Trophoblast cell (in vitro differentiated cells and primary cell): Measurements from ENCODE around the gene KIF25. TPM values are rescaled to one million over a fixed set of nuclear protein-coding genes. Genes with fewer than 3 reads are reported as not detected.

ENCODE experiments used
- DNase-seq, 2 donors: peaks; one replicate each; pipeline ENCODE4 v3.0.0-alpha.2; 2016
- H2AFZ ChIP-seq: 2 replicates; pipeline ENCODE4 v1.6.1; 2013; ENCODE audit warnings: low read length, moderate library complexity, mild to moderate bottlenecking; ENCODE audit not compliant: insufficient read depth, poor library complexity
- H2AK5ac ChIP-seq: 2 replicates; pipeline ENCODE4 v1.6.1; 2013; ENCODE audit warnings: mild to moderate bottlenecking, low read length
- H2BK120ac ChIP-seq: 2 replicates; pipeline ENCODE4 v1.6.1; 2013; ENCODE audit warnings: low read length, mild to moderate bottlenecking, moderate library complexity; ENCODE audit not compliant: insufficient read depth, poor library complexity
- H2BK12ac ChIP-seq: 2 replicates; pipeline ENCODE4 v1.6.1; 2013; ENCODE audit warnings: mild to moderate bottlenecking, low read length, moderate library complexity
- H2BK5ac ChIP-seq: 2 replicates; pipeline ENCODE4 v1.6.1; 2013; ENCODE audit warnings: low read length, low read depth, moderate library complexity, mild to moderate bottlenecking; ENCODE audit not compliant: poor library complexity
- H3K14ac ChIP-seq: 2 replicates; pipeline ENCODE4 v1.6.1; 2013; ENCODE audit warnings: mild to moderate bottlenecking, low read length
- H3K18ac ChIP-seq: 2 replicates; pipeline ENCODE4 v1.6.1; 2013; ENCODE audit warnings: mild to moderate bottlenecking, low read length
- H3K23ac ChIP-seq: 2 replicates; pipeline ENCODE4 v1.6.1; 2013; ENCODE audit warnings: low read length
- H3K27ac ChIP-seq: 2 replicates; pipeline ENCODE4 v1.5.1; 2013; ENCODE audit warnings: low read depth, mild to moderate bottlenecking, inconsistent platforms, low read length, moderate library complexity
- H3K27me3 ChIP-seq: 2 replicates; pipeline ENCODE4 v1.6.1; 2013; ENCODE audit warnings: inconsistent platforms, mild to moderate bottlenecking, low read length, moderate library complexity; ENCODE audit not compliant: insufficient read depth
- H3K36me3 ChIP-seq, 2 experiments: 1 replicate in 1 of 2; 2 replicates in 1 of 2; pipeline ENCODE4 v1.6.1; 2013; ENCODE audit warnings: low read length in 2 of 2, mild to moderate bottlenecking in 2 of 2, moderate library complexity in 1 of 2; ENCODE audit not compliant: insufficient read depth in 2 of 2, control insufficient read depth in 1 of 2
- H3K4ac ChIP-seq: 2 replicates; pipeline ENCODE4 v1.6.1; 2013; ENCODE audit warnings: low read depth, mild to moderate bottlenecking, low read length, moderate library complexity
- H3K4me1 ChIP-seq, 2 experiments: 1 replicate in 1 of 2; 2 replicates in 1 of 2; pipeline ENCODE4 v1.6.1; 2013; ENCODE audit warnings: low read length in 2 of 2, mild to moderate bottlenecking in 2 of 2, moderate library complexity in 1 of 2; ENCODE audit not compliant: insufficient read depth in 2 of 2, control insufficient read depth in 1 of 2
- H3K4me2 ChIP-seq: 2 replicates; pipeline ENCODE4 v1.6.1; 2013; ENCODE audit warnings: inconsistent platforms, mild to moderate bottlenecking, low read length, moderate library complexity
- H3K4me3 ChIP-seq: 2 replicates; pipeline ENCODE4 v1.5.1; 2013; ENCODE audit warnings: mild to moderate bottlenecking, low read depth, low read length, inconsistent platforms
- H3K79me1 ChIP-seq: one replicate; pipeline ENCODE4 v1.6.1; 2013; ENCODE audit warnings: low read length
- H3K79me2 ChIP-seq: 2 replicates; pipeline ENCODE4 v1.6.1; 2013; ENCODE audit warnings: low read length, mild to moderate bottlenecking; ENCODE audit not compliant: control insufficient read depth, insufficient read depth, poor library complexity
- H3K9ac ChIP-seq: 2 replicates; pipeline ENCODE4 v1.6.1; 2013; ENCODE audit warnings: mild to moderate bottlenecking, low read length
- H3K9me3 ChIP-seq: 2 replicates; pipeline ENCODE4 v1.6.1; 2013; ENCODE audit warnings: low read depth, mild to moderate bottlenecking, control low read depth, inconsistent platforms, low read length; ENCODE audit not compliant: insufficient read depth
- H4K12ac ChIP-seq: 2 replicates; pipeline ENCODE4 v1.6.1; 2013; ENCODE audit warnings: low read depth, mild to moderate bottlenecking, low read length, moderate library complexity
- H4K8ac ChIP-seq: 2 replicates; pipeline ENCODE4 v1.6.1; 2013; ENCODE audit warnings: low read depth, mild to moderate bottlenecking, low read length, moderate library complexity
- H4K91ac ChIP-seq: one replicate; pipeline ENCODE4 v1.6.1; 2013; ENCODE audit warnings: low read depth, mild to moderate bottlenecking, low read length, moderate library complexity
- WGBS: extraction: QIAGEN DNeasy Blood & Tissue Kit; methylation state at CpG from one replicate; pipeline ENCODE4 v1.1.7; 2013; ENCODE audit warnings: missing lambda C conversion rate; ENCODE audit not compliant: insufficient read length, insufficient coverage; ENCODE audit errors: extremely low coverage; 5-methylcytosine and 5-hydroxymethylcytosine counted together
- polyA plus RNA-seq: library from polyadenylated mRNA; stranded (reverse); fragments of 200-250 nt; gene quantifications from 2 replicates; pipeline ENCODE4 v1.2.3, GENCODE V29; 2013

The KIF25 gene, protein sequence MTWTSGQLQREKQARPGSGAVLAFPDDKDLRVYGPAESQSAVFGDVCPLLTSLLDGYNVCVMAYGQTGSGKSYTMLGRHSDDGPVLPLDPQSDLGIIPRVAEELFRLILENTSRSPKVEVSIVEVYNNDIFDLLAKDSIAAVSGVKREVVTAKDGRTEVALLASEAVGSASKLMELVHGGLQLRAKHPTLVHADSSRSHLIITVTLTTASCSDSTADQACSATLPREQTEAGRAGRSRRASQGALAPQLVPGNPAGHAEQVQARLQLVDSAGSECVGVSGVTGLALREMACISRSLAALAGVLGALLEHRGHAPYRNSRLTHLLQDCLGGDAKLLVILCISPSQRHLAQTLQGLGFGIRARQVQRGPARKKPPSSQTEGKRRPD
- 0.04 TPM in 1 of 2 replicates, not detected in the other for polyA plus RNA-seq

DNA sequence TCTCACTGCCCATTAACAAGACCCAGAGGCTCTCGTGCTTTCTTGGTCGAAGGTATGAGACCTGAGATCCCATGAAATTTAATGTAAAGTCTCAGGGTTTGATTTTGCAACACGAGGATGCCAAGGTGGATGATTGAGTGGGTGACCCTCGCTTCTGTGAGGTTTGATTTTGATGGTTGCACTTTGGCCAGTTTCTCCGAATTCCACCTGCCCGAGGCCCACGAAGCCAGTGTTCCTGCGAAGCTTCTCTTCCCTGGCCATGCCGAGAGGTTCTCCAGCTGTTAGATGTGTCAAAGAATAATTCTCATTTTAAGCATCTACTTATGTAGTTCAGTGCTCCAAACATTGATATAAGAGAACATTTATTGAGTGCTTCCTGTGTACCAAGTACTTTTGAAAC is at the start of gene KIF25:
KIF25 (plus strand) TSS at position 30 of the 400 bp plus-strand sequence. CDS start 31,915 bp downstream, outside the sequence.
- Histone ChIP-seq H3K14ac (no peak within 1 kb of the TSS), H4K91ac (no peak within 1 kb of the TSS), H3K79me1 (no peaks in the 10 kb centered on the region), H2BK12ac (no peak within 1 kb of the TSS), H3K4me2 (peak within 1 kb of the TSS; percentile 37), H2AK5ac (no peak within 1 kb of the TSS), H3K4me3 (no peak within 1 kb of the TSS), H2BK120ac (no peak within 1 kb of the TSS), H3K18ac (no peak within 1 kb of the TSS), H3K79me2 (no peaks in the 10 kb centered on the region), H4K12ac (no peak within 1 kb of the TSS), H3K36me3 (no peaks in the 10 kb centered on the region), H4K8ac (no peak within 1 kb of the TSS), H3K9me3 (peaks cover 2% of the 10 kb centered on the region), H3K9ac (no peak within 1 kb of the TSS), H3K27ac (no peak within 1 kb of the TSS), H2BK5ac (no peak within 1 kb of the TSS), H3K23ac (no peak within 1 kb of the TSS), H3K4ac (no peak within 1 kb of the TSS), H2AFZ (no peak within 1 kb of the TSS), H3K27me3 (no peaks in the 10 kb centered on the region), H3K4me1 (no peaks in the 10 kb centered on the region)
- no CpG with 5 or more reads among the region's 9 CpGs for WGBS
- no peak for DNase-seq

DNA sequence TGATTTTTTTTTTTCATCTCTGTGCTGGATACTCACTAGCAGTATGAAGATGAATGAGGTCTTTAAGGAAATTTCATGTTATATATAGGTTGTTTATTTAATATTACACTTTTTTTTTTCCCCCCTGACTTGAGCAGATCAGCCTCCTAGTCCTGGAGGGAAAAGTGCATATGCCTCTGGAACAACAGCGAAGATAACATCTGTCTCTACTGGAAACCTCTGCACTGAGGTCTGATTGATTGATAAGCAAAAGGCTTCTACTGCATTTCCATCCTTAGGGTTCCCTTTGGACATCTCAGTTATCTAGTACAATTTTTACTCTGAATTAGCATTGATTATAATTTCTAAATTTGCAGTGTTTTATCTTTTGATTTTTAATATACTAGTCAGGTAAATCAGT is 49.8 kb upstream of the KIF25 start:
- no peak overlapping the region for H3K23ac ChIP-seq
- H3K36me3 ChIP-seq = peaks cover 40 to 56% of the 10 kb centered on the region in 2 experiments
- H3K14ac ChIP-seq = no peak overlapping the region
- no peaks in the 10 kb centered on the region for H3K27me3 ChIP-seq
- peaks cover 8 to 15% of the 10 kb centered on the region in 2 experiments for H3K4me1 ChIP-seq
- H3K4ac ChIP-seq = no peak overlapping the region
- no peak overlapping the region for H3K4me3 ChIP-seq
- H2BK120ac ChIP-seq = no peak overlapping the region
- H2AFZ ChIP-seq = no peak overlapping the region
- peaks cover 2% of the 10 kb centered on the region for H3K79me2 ChIP-seq
- no CpG with 5 or more reads among the region's 1 CpG for WGBS
- H2BK5ac ChIP-seq = no peak overlapping the region
- no peak overlapping the region for H3K4me2 ChIP-seq
- no peak overlapping the region for H4K8ac ChIP-seq
- H4K91ac ChIP-seq = no peak overlapping the region
- H2AK5ac ChIP-seq = no peak overlapping the region
- H2BK12ac ChIP-seq = no peak overlapping the region
- peaks cover 4% of the 10 kb centered on the region for H3K79me1 ChIP-seq
- H3K27ac ChIP-seq = no peak overlapping the region
- no peak overlapping the region for H3K18ac ChIP-seq
- H3K9ac ChIP-seq = no peak overlapping the region
- no peak overlapping the region for H4K12ac ChIP-seq
- H3K9me3 ChIP-seq = no peaks in the 10 kb centered on the region
- no peak for DNase-seq

GRCh38 chr6:167948716-167949115 is 48.8 kb upstream of the KIF25 start:
- no CpG with 5 or more reads among the region's 4 CpGs for WGBS
- peak overlapping the region; percentile 14 for H3K4me2 ChIP-seq
- no peaks in the 10 kb centered on the region for H3K9me3 ChIP-seq
- H3K4me3 ChIP-seq = no peak overlapping the region
- no peak overlapping the region for H3K23ac ChIP-seq
- peak overlapping the region; percentile 78 for H2BK5ac ChIP-seq
- H3K9ac ChIP-seq = no peak overlapping the region
- peak overlapping the region; percentile 36 for H3K14ac ChIP-seq
- H4K12ac ChIP-seq = no peak overlapping the region
- peaks cover 2% of the 10 kb centered on the region for H3K79me2 ChIP-seq
- peak overlapping the region; percentile 81 for H4K91ac ChIP-seq
- H2BK12ac ChIP-seq = peak overlapping the region; percentile 29
- DNase-seq = no peak
- H3K4me1 ChIP-seq = peaks cover 8 to 15% of the 10 kb centered on the region in 2 experiments
- H2AFZ ChIP-seq = no peak overlapping the region
- H3K27me3 ChIP-seq = no peaks in the 10 kb centered on the region
- H2AK5ac ChIP-seq = peak overlapping the region; percentile 13
- H3K79me1 ChIP-seq = peaks cover 4% of the 10 kb centered on the region
- peak overlapping the region; percentile 59 for H2BK120ac ChIP-seq
- H3K18ac ChIP-seq = peak overlapping the region; percentile 34
- H3K36me3 ChIP-seq = peaks cover 39 to 51% of the 10 kb centered on the region in 2 experiments
- no peak overlapping the region for H3K4ac ChIP-seq
- H4K8ac ChIP-seq = peak overlapping the region; percentile 10
- peak overlapping the region; percentile 88 for H3K27ac ChIP-seq

GRCh38 chr6:167949121-167949684 is 48.3 kb upstream of the KIF25 start:
- peaks cover 2% of the 10 kb centered on the region for H3K79me2 ChIP-seq
- H3K18ac ChIP-seq = peak overlapping the region; percentile 34
- H4K91ac ChIP-seq = no peak overlapping the region

More at GRCh38 chr6:167949121-167949684, 48.3 kb upstream of the KIF25 start:
- no CpG with 5 or more reads among the region's 7 CpGs for WGBS
- peak; percentile 87 to 97 for DNase-seq
- Histone ChIP-seq H3K9ac (no peak overlapping the region), H3K27ac (peak overlapping the region; percentile 88), H3K27me3 (no peaks in the 10 kb centered on the region), H3K4me3 (no peak overlapping the region), H2AFZ (no peak overlapping the region), H3K4ac (no peak overlapping the region), H2BK120ac (peak overlapping the region; percentile 59), H3K79me1 (peaks cover 4% of the 10 kb centered on the region), H2BK5ac (peak overlapping the region; percentile 78), H3K14ac (no peak overlapping the region), H3K9me3 (no peaks in the 10 kb centered on the region), H3K36me3 (peaks cover 34 to 46% of the 10 kb centered on the region in 2 experiments), H3K4me1 (peaks cover 8 to 10% of the 10 kb centered on the region in 2 experiments), H2BK12ac (no peak overlapping the region), H4K12ac (no peak overlapping the region), H4K8ac (no peak overlapping the region), H3K23ac (no peak overlapping the region), H2AK5ac (no peak overlapping the region), H3K4me2 (no peak overlapping the region)
